SU-DHL-6 (cell line): ENCODE measurements around the gene GOLGA6L9.
"Not testable (repeated sequence)": the region's sequence is repeated elsewhere in the genome, so short reads cannot be mapped to it uniquely, and the experiment has no call there.

ENCODE experiments used
- EZH2phosphoT487 ChIP-seq: fragments of 200-600 bp; sonication (generic), shearing (Covaris generic); conservative IDR thresholded peaks from 2 replicates; pipeline ENCODE4 v1.6.1; 2018; ENCODE audit warnings: mild to moderate bottlenecking, antibody characterized with exemption, low read length, moderate library complexity, mixed read lengths
- TF ChIP-seq, protein P1 (sequence below): fragments of 200-600 bp; sonication (generic); IDR thresholded peaks from one replicate; pipeline ENCODE4 v1.5.1; 2017; ENCODE audit warnings: antibody characterized with exemption, mild to moderate bottlenecking, low read length, moderate library complexity; ENCODE audit not compliant: insufficient read depth, poor library complexity, severe bottlenecking

DNA sequence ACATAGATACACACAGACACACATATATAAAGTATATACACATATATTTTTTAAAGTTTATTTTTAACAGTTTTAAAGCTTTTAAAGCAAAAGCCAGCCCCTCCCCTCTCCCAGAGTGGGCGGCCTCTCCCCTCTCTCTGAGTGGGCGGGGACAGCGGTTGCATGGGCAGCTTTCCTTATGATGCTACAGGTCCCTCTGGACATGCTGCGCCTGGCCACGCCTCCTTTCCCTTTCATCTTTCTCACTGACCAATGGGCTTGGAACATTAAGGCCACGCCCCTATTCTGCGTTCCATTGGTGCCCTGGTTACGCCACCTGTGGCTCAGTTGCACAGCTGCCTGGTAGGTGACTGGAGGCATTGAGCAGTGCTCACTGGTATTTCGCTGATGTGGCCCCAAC is at the start of gene GOLGA6L9:
- TF ChIP-seq, protein P1, sequence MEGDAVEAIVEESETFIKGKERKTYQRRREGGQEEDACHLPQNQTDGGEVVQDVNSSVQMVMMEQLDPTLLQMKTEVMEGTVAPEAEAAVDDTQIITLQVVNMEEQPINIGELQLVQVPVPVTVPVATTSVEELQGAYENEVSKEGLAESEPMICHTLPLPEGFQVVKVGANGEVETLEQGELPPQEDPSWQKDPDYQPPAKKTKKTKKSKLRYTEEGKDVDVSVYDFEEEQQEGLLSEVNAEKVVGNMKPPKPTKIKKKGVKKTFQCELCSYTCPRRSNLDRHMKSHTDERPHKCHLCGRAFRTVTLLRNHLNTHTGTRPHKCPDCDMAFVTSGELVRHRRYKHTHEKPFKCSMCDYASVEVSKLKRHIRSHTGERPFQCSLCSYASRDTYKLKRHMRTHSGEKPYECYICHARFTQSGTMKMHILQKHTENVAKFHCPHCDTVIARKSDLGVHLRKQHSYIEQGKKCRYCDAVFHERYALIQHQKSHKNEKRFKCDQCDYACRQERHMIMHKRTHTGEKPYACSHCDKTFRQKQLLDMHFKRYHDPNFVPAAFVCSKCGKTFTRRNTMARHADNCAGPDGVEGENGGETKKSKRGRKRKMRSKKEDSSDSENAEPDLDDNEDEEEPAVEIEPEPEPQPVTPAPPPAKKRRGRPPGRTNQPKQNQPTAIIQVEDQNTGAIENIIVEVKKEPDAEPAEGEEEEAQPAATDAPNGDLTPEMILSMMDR, result not testable (repeated sequence)
- TF ChIP-seq EZH2phosphoT487, result not testable (repeated sequence)
